ENCODE data around the gene VENTX. TPM values are rescaled to one million over a fixed set of nuclear protein-coding genes. Genes with fewer than 3 reads are reported as not detected.

Gene VENTX
- polyA plus RNA-seq, 6 donors from 2014 or later = 0.12 to 0.23 (median 0.16) TPM; not detected in 1

DNA sequence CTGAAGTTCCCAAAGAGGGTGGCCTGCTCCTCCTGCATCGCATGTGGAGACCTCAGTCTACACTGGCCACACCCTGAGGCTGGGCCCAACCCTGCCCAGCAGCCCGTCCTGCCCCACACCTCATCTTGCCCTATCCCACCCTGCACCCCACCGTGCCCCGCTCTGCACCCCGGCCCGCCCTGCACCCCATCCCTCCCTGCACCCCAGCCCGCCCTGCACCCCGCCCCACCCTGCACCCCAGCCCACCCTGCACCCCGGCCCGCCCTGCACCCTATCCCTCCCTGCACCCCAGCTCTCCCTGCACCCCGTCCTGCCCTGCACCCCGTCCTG, 14.5 kb downstream of the VENTX start:
- no peak for DNase-seq
- Mint-ChIP-seq H3K9me3 (peaks cover 0 to 2% (median 0%) of the 10 kb centered on the region in 7 donors), H3K4me3 (peak overlapping the region in 1 of 8 donors; percentile 15), H3K36me3 (peaks cover 0 to 9% of the 10 kb centered on the region in 2 donors), H3K27me3 (peaks cover 13 to 28% (median 18%) of the 10 kb centered on the region in 3 donors), H3K27ac (no peak overlapping the region), H3K4me1 (peaks cover 11 to 16% (median 14%) of the 10 kb centered on the region in 3 donors)
- ATAC-seq (ENCODE audit: low read depth in 2 of 2) = no peak

DNA sequence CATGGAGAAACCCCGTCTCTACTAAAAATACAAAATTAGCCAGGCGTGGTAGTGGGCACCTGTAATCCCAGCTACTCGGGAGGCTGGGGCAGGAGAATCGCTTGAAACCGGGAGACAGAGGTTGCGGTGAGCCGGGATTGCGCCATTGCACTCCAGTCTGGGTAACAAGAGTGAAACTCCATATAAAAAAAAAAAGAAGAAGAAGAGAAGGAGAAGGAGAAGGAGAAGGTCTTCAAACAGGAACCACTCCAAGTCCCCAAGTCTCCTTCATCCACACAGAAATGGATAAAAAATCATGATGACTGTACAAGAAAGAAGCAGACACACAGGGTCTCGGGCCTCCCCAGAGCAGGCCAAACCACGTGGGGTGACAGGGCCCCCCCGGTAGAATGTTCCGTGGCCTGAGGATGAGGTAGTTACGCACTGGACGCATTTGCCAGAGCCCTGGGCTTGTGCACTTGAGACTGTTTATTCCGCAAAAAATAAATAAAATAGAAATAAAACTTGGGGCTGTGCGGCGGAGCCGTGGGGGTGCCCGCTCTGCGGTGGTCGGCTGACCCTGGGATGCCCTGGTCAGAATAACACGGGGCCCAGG, 15.8 kb downstream of the VENTX start:
- ATAC-seq (ENCODE audit: low read depth in 2 of 2) (no peak), DNase-seq (no peak)
- peaks cover 0 to 2% (median 0%) of the 10 kb centered on the region in 7 donors for H3K9me3 Mint-ChIP-seq
- H3K27me3 Mint-ChIP-seq = peaks cover 13 to 25% (median 13%) of the 10 kb centered on the region in 3 donors
- H3K4me1 Mint-ChIP-seq = peaks cover 19 to 26% (median 23%) of the 10 kb centered on the region in 3 donors
- H3K4me3 Mint-ChIP-seq = no peak overlapping the region
- peaks cover 0 to 9% of the 10 kb centered on the region in 2 donors for H3K36me3 Mint-ChIP-seq
- peak overlapping the region in 1 of 6 donors; percentile 57 for H3K27ac Mint-ChIP-seq

DNA sequence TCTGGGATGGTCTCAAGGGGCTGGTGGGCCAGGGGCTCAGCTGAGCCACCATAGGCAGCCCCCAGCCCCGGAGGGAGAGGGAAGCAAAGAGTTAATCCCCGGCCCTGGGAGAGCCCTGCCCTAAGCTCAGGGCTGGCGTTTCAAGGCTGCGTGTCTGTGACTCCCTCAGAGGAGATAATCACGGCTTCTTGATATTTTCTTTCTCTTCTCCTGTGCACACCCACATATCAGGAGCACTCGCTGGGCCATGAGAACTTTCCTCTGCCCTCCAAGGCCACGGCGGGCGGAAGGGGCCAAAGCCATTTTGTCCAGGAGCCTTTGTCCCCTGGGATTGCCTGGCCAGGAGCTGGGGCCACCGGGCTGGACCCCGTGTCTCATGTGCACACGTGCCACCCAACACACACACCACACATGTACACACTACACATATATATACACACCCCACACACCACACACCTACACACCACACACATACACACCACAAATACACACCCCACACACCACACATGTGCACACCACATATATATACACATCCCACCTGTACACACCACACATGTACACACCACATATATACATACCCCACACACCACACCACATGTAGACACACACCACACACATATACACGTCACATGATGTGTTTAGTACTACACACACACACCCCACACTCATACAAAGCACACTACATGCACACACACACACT, 16.9 kb downstream of the VENTX start:
- ATAC-seq (ENCODE audit: low read depth in 2 of 2) = no peak
- Mint-ChIP-seq H3K4me1 (peaks cover 27 to 31% (median 30%) of the 10 kb centered on the region in 3 donors), H3K9me3 (peaks cover 0 to 2% (median 0%) of the 10 kb centered on the region in 7 donors), H3K36me3 (peaks cover 0 to 9% of the 10 kb centered on the region in 2 donors), H3K27ac (peak overlapping the region in 1 of 6 donors; percentile 59), H3K27me3 (peaks cover 12 to 14% (median 13%) of the 10 kb centered on the region in 3 donors), H3K4me3 (no peak overlapping the region)
- DNase-seq = no peak

DNA sequence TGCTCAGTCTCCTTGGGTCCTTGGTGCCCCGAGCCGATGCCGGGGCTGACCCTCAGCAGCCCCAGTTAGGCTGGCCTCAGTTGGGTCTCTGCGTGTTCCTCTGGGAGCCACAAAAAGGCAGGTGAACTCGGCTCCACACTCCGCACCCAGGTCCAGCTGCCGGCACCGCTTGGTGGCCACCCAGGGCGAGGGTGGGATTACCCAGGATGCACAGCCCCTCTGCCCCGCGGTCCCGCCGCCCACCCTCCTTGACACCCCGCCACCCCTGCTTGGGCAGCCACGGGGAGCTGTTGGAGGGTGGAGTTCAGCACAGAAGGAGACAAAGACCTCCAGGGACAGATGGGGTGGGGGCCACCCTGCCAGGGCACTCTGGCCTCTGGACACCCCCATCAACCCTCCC, 17.7 kb downstream of the VENTX start:
- H3K27me3 Mint-ChIP-seq = peaks cover 4 to 9% (median 6%) of the 10 kb centered on the region in 3 donors
- H3K4me1 Mint-ChIP-seq = peaks cover 32% of the 10 kb centered on the region in 3 donors
- peaks cover 0 to 4% of the 10 kb centered on the region in 2 donors for H3K36me3 Mint-ChIP-seq
- ATAC-seq (ENCODE audit: low read depth in 2 of 2) = no peak
- no peak for DNase-seq
- H3K27ac Mint-ChIP-seq = no peak overlapping the region
- no peak overlapping the region for H3K4me3 Mint-ChIP-seq
- H3K9me3 Mint-ChIP-seq = peaks cover 0 to under 1% (median 0%) of the 10 kb centered on the region in 7 donors

DNA sequence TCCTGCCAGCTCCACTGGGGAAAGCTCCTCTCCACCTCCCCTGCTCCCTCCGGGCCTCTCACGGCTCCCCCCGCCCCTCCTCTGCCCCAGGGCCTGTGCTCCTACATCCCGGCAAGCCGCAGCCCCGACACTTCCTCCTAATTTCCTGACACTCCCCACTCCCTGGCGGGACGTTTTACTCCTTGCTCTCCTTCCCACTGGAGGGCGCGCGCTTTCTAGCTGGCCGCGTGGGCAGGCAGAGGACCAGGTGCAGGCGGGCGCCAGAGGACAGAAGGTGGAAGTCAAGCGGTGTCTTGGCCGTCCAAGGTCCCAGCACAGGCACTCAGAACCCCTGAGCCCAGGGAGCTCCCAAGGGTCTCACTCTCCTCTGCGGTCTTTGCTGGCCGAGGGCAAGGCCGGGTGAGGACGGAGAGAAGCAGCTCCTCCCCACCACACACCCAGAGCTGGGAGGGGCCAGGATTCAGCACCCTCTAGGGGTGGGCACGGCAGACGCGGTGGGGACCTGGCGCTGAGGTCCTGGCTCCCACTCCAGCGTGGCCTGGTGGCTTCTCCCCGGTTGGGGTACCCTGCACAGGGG, 19.9 kb downstream of the VENTX start:
- Mint-ChIP-seq H3K27me3 (peaks cover 0 to 5% (median 0%) of the 10 kb centered on the region in 3 donors), H3K27ac (peak overlapping the region in 3 of 6 donors; percentile 5 to 91 (median 78)), H3K36me3 (no peaks in the 10 kb centered on the region), H3K4me3 (peak overlapping the region; percentile 27 to 86 (median 74)), H3K9me3 (no peaks in the 10 kb centered on the region), H3K4me1 (peaks cover 35 to 47% (median 40%) of the 10 kb centered on the region in 3 donors)
- DNase-seq = peak; percentile 50
- peak; percentile 21 to 29 for ATAC-seq (ENCODE audit: low read depth in 2 of 2)

DNA sequence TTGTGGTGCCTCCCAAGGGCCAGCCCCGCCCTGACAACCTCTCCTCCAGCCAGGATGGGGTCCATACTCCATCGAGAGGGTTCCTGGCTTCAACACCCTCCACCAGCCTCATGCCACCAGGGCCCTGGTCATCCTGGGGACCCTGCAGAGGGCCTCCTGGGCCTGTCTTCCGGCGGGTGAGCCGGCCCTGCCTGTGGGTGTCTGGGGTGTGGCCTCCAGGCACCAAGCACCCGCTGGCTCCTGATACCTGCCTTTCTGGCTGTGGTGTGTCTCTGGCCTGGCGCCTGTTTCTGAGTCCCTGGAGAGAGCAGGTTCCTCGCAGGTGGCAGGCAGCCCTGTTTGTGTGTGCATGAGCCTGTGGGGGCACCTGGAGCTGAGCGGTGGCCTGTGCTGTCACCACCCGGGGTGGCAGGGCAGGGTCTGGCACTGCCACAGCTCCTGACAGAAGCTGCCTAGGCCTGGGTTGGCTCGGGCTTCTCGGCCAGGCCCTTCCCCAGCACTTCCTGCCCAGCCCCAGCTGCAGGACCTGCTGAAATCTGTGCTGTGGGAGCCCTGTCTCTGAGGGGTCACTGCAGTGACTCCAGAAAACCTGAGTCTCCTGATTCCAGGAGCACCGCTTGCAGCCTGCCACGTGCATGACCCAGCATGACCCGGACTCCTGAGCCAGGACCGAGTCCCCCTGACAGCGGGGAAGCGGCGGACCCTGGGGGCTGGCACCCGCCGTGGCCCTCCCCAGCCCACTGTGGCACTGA, 20.6 kb downstream of the VENTX start:
- ATAC-seq (ENCODE audit: low read depth in 2 of 2) (peak; percentile 22 to 34), DNase-seq (peak; percentile 55)
- Mint-ChIP-seq H3K36me3 (no peaks in the 10 kb centered on the region), H3K4me1 (peaks cover 35 to 54% (median 40%) of the 10 kb centered on the region in 3 donors), H3K4me3 (peak overlapping the region in 7 of 8 donors; percentile 33 to 76 (median 55)), H3K27ac (peak overlapping the region in 3 of 6 donors; percentile 30 to 91 (median 78)), H3K27me3 (peaks cover 0 to 5% (median 0%) of the 10 kb centered on the region in 3 donors), H3K9me3 (no peaks in the 10 kb centered on the region)

DNA sequence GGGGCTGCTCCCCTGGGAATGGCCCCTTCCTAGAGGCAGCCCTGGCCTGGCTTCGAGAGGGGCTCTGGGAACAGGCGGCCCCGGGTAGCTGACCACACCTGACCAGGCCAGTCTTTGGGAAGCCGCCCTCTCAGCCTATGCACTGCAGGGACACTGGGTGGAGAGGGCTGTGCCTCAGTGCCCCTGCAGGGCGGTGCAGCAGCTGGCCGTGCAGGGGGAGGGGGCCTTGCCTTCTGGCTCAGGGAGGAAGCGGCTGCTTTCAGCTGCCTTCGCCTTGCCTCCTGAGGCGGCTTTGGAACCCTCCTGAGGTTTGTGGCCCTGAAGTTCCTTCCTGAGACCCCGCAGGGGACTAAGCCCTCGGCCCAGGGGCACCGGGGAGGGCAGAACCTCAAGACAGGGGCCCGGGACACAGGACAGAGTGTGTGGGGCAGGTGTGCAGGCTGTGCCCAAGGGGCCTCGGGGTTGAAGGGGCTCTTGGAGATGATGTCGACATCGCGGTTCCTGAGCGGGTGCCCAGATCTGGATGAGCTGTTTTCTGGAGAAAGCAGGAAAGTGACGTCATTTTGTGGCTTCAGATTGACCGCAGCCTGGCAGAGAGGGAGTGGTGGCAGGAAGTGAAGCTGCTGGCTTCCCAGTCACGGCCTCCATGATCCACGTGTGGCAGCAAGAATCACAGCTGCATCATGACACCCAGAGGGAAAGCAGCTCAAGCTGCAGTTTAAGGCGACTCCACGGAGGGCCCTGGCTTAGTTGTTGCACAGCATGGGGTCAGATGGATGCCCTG, 21.4 kb downstream of the VENTX start:
- Mint-ChIP-seq H3K4me1 (peaks cover 38 to 58% (median 47%) of the 10 kb centered on the region in 3 donors), H3K27ac (peak overlapping the region; percentile 48 to 92 (median 86)), H3K4me3 (peak overlapping the region; percentile 20 to 91 (median 76)), H3K9me3 (no peaks in the 10 kb centered on the region), H3K36me3 (no peaks in the 10 kb centered on the region), H3K27me3 (peaks cover 0 to 5% (median 0%) of the 10 kb centered on the region in 3 donors)
- DNase-seq (no peak), ATAC-seq (ENCODE audit: low read depth in 2 of 2) (no peak)

DNA sequence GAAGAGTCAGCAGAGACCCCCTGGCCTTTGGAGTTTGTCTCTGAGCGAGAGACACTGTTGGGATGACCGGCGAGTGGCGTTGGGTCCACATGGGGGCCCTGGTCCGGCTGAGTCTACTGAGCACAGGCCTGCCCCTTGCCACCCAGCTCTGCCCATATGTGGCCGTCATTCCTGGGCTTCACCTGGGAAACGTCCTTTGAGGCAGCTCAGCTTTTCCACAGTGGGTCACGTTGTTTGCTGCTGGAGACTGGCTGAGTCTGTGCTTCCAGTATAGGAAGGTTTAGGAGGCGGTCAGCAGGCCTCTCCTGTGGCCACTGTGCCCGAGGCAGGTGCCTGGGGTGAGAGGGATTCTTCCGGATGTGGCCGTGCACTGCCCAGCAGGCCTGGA, 21.9 kb downstream of the VENTX start:
- peak overlapping the region; percentile 20 to 91 (median 76) for H3K4me3 Mint-ChIP-seq
- H3K27ac Mint-ChIP-seq = peak overlapping the region in 5 of 6 donors; percentile 57 to 92 (median 89)
- no peaks in the 10 kb centered on the region for H3K9me3 Mint-ChIP-seq
- no peak for DNase-seq
- H3K4me1 Mint-ChIP-seq = peaks cover 42 to 64% (median 52%) of the 10 kb centered on the region in 3 donors
- ATAC-seq (ENCODE audit: low read depth in 2 of 2) = no peak
- no peaks in the 10 kb centered on the region for H3K36me3 Mint-ChIP-seq
- H3K27me3 Mint-ChIP-seq = peaks cover 0 to 4% (median 0%) of the 10 kb centered on the region in 3 donors

DNA sequence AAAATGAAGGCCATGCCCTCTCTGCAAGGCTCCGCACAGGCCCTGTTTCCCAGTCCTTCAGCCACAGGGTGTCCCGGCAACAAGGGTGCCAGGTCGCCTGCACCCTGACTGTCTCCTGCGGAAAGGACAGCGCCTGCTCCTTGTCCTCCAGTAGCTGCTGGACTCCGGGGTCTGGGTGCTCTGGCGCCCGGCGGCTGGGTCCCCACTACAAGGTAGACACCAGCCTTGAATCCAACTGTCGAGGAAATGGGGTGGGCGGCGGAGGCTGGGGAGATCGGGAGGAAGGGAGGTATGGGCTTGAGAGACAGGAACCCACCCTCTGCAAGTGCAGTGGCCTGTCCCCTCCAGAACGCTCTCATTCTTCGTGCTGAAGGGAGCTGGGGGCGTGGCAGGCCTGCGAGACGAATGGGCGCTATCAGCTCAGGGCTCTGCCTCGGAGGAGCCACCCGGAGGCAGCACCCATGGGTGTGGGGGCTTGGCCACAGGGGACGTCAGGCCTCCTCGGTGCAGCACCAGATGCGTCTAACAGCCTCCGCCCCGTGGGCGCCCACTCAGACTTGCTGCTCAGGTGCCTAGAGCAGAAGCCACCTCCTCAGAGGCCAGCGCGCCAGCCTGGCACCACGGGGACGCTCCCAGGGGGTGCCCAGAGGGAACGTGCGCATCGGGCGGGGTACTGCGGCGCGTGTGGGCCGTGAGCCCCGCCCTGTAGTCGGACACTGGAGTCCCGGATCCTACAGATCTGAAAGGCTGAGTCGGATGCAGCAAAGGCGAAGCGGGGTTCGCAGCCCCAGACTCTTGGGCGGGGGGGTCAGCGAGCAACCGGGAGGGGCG, 23.5 kb downstream of the VENTX start:
- peaks cover 45 to 76% (median 65%) of the 10 kb centered on the region in 3 donors for H3K4me1 Mint-ChIP-seq

DNA sequence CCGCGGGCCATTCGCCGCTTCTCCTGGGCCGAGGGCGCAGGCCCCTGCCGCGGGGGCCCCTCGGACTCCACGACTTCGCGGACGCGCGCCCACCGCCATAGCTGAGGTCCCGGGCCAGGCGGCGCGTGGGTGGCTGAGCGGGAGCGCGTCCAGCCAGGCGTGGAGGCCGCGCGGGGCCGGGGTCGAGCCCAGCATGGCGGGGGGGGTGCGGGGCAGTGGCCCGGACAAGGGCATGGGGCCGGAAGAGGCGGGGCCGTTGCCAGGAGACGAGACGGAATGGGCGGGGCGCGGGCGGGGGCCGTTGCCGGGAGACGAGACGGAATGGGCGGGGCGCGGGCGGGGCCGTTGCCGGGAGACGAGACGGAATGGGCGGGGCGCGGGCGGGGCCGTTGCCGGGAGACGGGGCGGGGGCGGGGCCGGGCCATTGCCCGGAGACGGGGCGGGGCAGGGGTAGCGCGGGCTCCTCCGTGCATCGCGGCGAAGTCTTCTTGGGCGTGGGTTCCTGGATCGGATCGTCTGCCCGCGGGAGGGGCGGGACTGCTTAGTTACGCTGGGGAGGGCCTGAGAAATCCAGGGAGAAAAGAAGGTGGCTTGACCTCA, 24.2 kb downstream of the VENTX start:
- peak; percentile 47 to 57 for ATAC-seq (ENCODE audit: low read depth in 2 of 2)
- H3K9me3 Mint-ChIP-seq = no peaks in the 10 kb centered on the region
- H3K27ac Mint-ChIP-seq = peak overlapping the region; percentile 69 to 95 (median 84)
- H3K36me3 Mint-ChIP-seq = no peaks in the 10 kb centered on the region
- H3K27me3 Mint-ChIP-seq = no peaks in the 10 kb centered on the region
- peak; percentile 75 for DNase-seq
- H3K4me3 Mint-ChIP-seq = peak overlapping the region; percentile 73 to 89 (median 82)
- H3K4me1 Mint-ChIP-seq = peaks cover 45 to 73% (median 65%) of the 10 kb centered on the region in 3 donors

More for the DNA sequence above, 23.5 kb downstream of the VENTX start:
- H3K9me3 Mint-ChIP-seq = no peaks in the 10 kb centered on the region
- no peaks in the 10 kb centered on the region for H3K36me3 Mint-ChIP-seq
- ATAC-seq (ENCODE audit: low read depth in 2 of 2) (peak; percentile 65 to 71), DNase-seq (peak; percentile 81)
- H3K4me3 Mint-ChIP-seq = peak overlapping the region; percentile 67 to 91 (median 80)
- H3K27me3 Mint-ChIP-seq = no peaks in the 10 kb centered on the region
- H3K27ac Mint-ChIP-seq = peak overlapping the region; percentile 67 to 95 (median 86)

DNA sequence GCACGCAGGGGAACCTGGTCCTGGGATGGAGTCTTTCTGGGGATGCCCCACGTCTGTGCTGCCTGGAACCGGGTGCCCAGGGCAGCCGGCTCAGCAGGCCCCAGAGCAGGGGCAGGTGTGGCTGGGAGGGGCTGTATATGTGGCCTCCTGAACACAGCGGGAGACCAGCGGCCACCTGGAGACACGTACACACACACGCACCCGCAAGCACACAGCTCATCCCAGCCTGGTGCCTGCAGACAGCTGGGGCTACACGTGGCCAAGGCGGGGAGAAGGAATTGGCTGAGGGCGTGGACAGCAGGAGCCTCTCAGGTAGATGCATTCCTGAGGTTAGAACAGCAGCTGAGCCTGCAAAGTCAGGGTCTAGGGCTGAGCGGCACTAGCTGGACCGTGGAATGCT, 25.0 kb downstream of the VENTX start:
- Mint-ChIP-seq H3K9me3 (no peaks in the 10 kb centered on the region), H3K4me3 (peak overlapping the region in 7 of 8 donors; percentile 6 to 85 (median 80)), H3K27me3 (no peaks in the 10 kb centered on the region), H3K27ac (peak overlapping the region in 4 of 6 donors; percentile 54 to 93 (median 86)), H3K4me1 (peaks cover 40 to 65% (median 59%) of the 10 kb centered on the region in 3 donors), H3K36me3 (no peaks in the 10 kb centered on the region)
- ATAC-seq (ENCODE audit: low read depth in 2 of 2) (no peak), DNase-seq (no peak)

Measured in naive B cell (primary cell).